Measurements from ENCODE around the gene CCNI. TPM values are rescaled to one million over a fixed set of nuclear protein-coding genes. Genes with fewer than 3 reads are reported as not detected.

Gene CCNI
- total and polyA plus RNA-seq, 3 donors from 2014 or later: 259 to 288 (median 261) TPM

- Histone ChIP-seq H3K4me1 (peaks cover 9% of the 10 kb centered on the region), H3K27me3 (no peaks in the 10 kb centered on the region), H3K9me3 (no peaks in the 10 kb centered on the region), H3K4me3 (peak overlapping the region; percentile 99 to 100), H3K36me3 (ENCODE audit: low read depth, missing control alignments) (no peaks in the 10 kb centered on the region), H3K27ac (peak overlapping the region; percentile 100)
- DNase-seq: no peak
- intact Hi-C loops (cut with DNase I; ENCODE audit: low total_unique reads): no loop called here
- no peak for TF ChIP-seq POLR2A (IDR thresholded peaks at IDR 0.05)
- TF ChIP-seq, protein P1, sequence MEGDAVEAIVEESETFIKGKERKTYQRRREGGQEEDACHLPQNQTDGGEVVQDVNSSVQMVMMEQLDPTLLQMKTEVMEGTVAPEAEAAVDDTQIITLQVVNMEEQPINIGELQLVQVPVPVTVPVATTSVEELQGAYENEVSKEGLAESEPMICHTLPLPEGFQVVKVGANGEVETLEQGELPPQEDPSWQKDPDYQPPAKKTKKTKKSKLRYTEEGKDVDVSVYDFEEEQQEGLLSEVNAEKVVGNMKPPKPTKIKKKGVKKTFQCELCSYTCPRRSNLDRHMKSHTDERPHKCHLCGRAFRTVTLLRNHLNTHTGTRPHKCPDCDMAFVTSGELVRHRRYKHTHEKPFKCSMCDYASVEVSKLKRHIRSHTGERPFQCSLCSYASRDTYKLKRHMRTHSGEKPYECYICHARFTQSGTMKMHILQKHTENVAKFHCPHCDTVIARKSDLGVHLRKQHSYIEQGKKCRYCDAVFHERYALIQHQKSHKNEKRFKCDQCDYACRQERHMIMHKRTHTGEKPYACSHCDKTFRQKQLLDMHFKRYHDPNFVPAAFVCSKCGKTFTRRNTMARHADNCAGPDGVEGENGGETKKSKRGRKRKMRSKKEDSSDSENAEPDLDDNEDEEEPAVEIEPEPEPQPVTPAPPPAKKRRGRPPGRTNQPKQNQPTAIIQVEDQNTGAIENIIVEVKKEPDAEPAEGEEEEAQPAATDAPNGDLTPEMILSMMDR (IDR thresholded peaks at IDR 0.05): no peak
- 63 to 68% methylated on average over 10 of the region's 10 CpGs for WGBS, 2 donors
Observed at GRCh38 chr4:77076889-77077635, 1.3 kb upstream of the CCNI start.

- intact Hi-C loops (cut with DNase I; ENCODE audit: low total_unique reads): no loop called here
- TF ChIP-seq, protein P1 (IDR thresholded peaks at IDR 0.05): no peak
Observed at GRCh38 chr4:77074981-77075855, 571 bp downstream of the CCNI start.

GRCh38 chr4:77074381-77074831, 1.4 kb downstream of the CCNI start:
- WGBS, 2 donors: 0 to 3% methylated on average over 6 of the region's 6 CpGs
- H3K36me3 ChIP-seq (ENCODE audit: low read depth, missing control alignments): no peaks in the 10 kb centered on the region
- peaks cover 17% of the 10 kb centered on the region for H3K4me1 ChIP-seq
- DNase-seq: no peak
- intact Hi-C loops (cut with DNase I; ENCODE audit: low total_unique reads): no loop called here
- no peaks in the 10 kb centered on the region for H3K9me3 ChIP-seq
- TF ChIP-seq, protein P1 (IDR thresholded peaks at IDR 0.05): no peak
- TF ChIP-seq POLR2A (IDR thresholded peaks at IDR 0.05): no peak
- no peaks in the 10 kb centered on the region for H3K27me3 ChIP-seq
- H3K27ac ChIP-seq: peak overlapping the region; percentile 100
- peak overlapping the region; percentile 99 to 100 for H3K4me3 ChIP-seq

More at GRCh38 chr4:77074981-77075855, 571 bp downstream of the CCNI start:
- peak; percentile 73 for DNase-seq
- Histone ChIP-seq H3K27ac (peak overlapping the region; percentile 100), H3K27me3 (no peaks in the 10 kb centered on the region), H3K4me3 (peak overlapping the region; percentile 99 to 100), H3K9me3 (no peaks in the 10 kb centered on the region), H3K36me3 (ENCODE audit: low read depth, missing control alignments) (no peaks in the 10 kb centered on the region), H3K4me1 (peaks cover 17% of the 10 kb centered on the region)
- WGBS, 2 donors: 0 to 1% methylated on average over 40 to 53 of the region's 89 CpGs

- intact Hi-C loops (cut with DNase I; ENCODE audit: low total_unique reads): no loop called here
- Histone ChIP-seq H3K9me3 (no peaks in the 10 kb centered on the region), H3K27ac (peak overlapping the region; percentile 100), H3K4me3 (peak overlapping the region; percentile 99 to 100), H3K4me1 (peaks cover 17% of the 10 kb centered on the region), H3K36me3 (ENCODE audit: low read depth, missing control alignments) (no peaks in the 10 kb centered on the region), H3K27me3 (no peaks in the 10 kb centered on the region)
- WGBS, 2 donors: 0 to 2% methylated on average over 5 of the region's 5 CpGs
- TF ChIP-seq, protein P1 (IDR thresholded peaks at IDR 0.05): no peak
- no peak for TF ChIP-seq POLR2A (IDR thresholded peaks at IDR 0.05)
- no peak for DNase-seq
Observed at GRCh38 chr4:77073981-77074380, 1.8 kb downstream of the CCNI start.

Data from testis (tissue), 3 donors.